HepG2 (cell line): ENCODE data around the gene ABCF1. TPM values are rescaled to one million over a fixed set of nuclear protein-coding genes. Genes with fewer than 3 reads are reported as not detected.

Experiments used
- EED ChIP-seq: sonication (generic); formaldehyde crosslinking; IDR thresholded peaks from 2 replicates; pipeline ENCODE4 v1.5.0; 2020; ENCODE audit warnings: mild to moderate bottlenecking, missing genetic modification reagents
- GABPB1 ChIP-seq: IDR thresholded peaks from 2 replicates; pipeline ENCODE4 v1.6.1; 2016; ENCODE audit warnings: mild to moderate bottlenecking, missing genetic modification reagents, moderate library complexity, missing compliant biosample characterization
- HDAC6 ChIP-seq: fragments of 200-600 bp; sonication (generic); IDR thresholded peaks from 2 replicates; pipeline ENCODE4 v1.7.0; 2017; ENCODE audit warnings: mild to moderate bottlenecking, antibody characterized with exemption, low read length, low read depth
- JDP2 ChIP-seq: sonication (generic); formaldehyde crosslinking; IDR thresholded peaks from 2 replicates; pipeline ENCODE4 v1.8.1; 2022; ENCODE audit warnings: missing genetic modification reagents, borderline replicate concordance
- JUN ChIP-seq: sonication (generic); formaldehyde crosslinking; IDR thresholded peaks from 2 replicates; pipeline ENCODE4 v1.4.0; 2020; ENCODE audit warnings: mild to moderate bottlenecking, missing genetic modification reagents
- KDM6A ChIP-seq: IDR thresholded peaks from 2 replicates; pipeline ENCODE4 v1.6.1; 2016; ENCODE audit warnings: low read depth
- MXD1 ChIP-seq: sonication (generic); formaldehyde crosslinking; IDR thresholded peaks from 2 replicates; pipeline ENCODE4 v1.4.0; 2020; ENCODE audit warnings: mild to moderate bottlenecking, missing genetic modification reagents
- REXO4 ChIP-seq: sonication (generic); formaldehyde crosslinking; IDR thresholded peaks from 2 replicates; pipeline ENCODE4 v1.8.0; 2022; ENCODE audit warnings: missing genetic modification reagents, mild to moderate bottlenecking, borderline replicate concordance
- SIN3A ChIP-seq: IDR thresholded peaks from 2 replicates; pipeline ENCODE4 v1.6.1; 2011; ENCODE audit warnings: low read depth, mild to moderate bottlenecking, control low read depth, low read length, borderline replicate concordance
- SOX5 ChIP-seq: IDR thresholded peaks from 2 replicates; pipeline ENCODE4 v1.6.1; 2016; ENCODE audit warnings: borderline replicate concordance
- SSRP1 ChIP-seq: IDR thresholded peaks from 2 replicates; pipeline ENCODE4 v1.6.1; 2016; ENCODE audit warnings: control low read depth
- SYNCRIP ChIP-seq: fragments of 200-400 bp; formaldehyde crosslinking; IDR thresholded peaks from 2 replicates; pipeline ENCODE4 v1.6.1; 2018; ENCODE audit warnings: mild to moderate bottlenecking, low read depth, low read length; ENCODE audit not compliant: insufficient read depth
- ZBTB37 ChIP-seq: sonication (generic); formaldehyde crosslinking; IDR thresholded peaks from 2 replicates; pipeline ENCODE4 v1.4.0; 2020; ENCODE audit warnings: mild to moderate bottlenecking, missing genetic modification reagents
- ZNF124 ChIP-seq: sonication (generic); formaldehyde crosslinking; IDR thresholded peaks from 2 replicates; pipeline ENCODE4 v1.4.0; 2020; ENCODE audit warnings: missing genetic modification reagents
- ZNF232 ChIP-seq: sonication (generic); formaldehyde crosslinking; IDR thresholded peaks from 2 replicates; pipeline ENCODE4 v1.4.0; 2020; ENCODE audit warnings: missing genetic modification reagents, borderline replicate concordance
- ZNF574 ChIP-seq: sonication (generic); formaldehyde crosslinking; IDR thresholded peaks from 2 replicates; pipeline ENCODE4 v1.4.0; 2020; ENCODE audit warnings: missing genetic modification reagents
- polyA plus RNA-seq, 8 experiments: library from polyadenylated mRNA; depleted of rRNA in 3 of 8; stranded (reverse) in 7 of 8; unstranded in 1 of 8; fragments of >200 nt; fragmentation: Illumina TruSeq in 4 of 8; extraction: Trizol in 4 of 8; gene quantifications; 2 replicates each; pipeline versions ENCODE4 v1.2.1 to v1.2.3, GENCODE V29; 2011 to 2016; ENCODE audit warnings: low read depth in 4 of 8, missing spikeins in 1 of 8, mixed read lengths in 1 of 8; ENCODE audit not compliant: insufficient read depth in 1 of 8
- total RNA-seq, 5 experiments: library from RNA; depleted of rRNA; stranded (reverse); fragments of >200 nt; fragmentation: Illumina TruSeq; extraction: Trizol; gene quantifications; 2 replicates each; pipeline ENCODE4 v1.2.3, GENCODE V29; 2016; ENCODE audit warnings: low read depth in 1 of 5
- TF ChIP-seq, protein P1 (sequence below): sonication (generic); formaldehyde crosslinking; IDR thresholded peaks from 2 replicates; pipeline ENCODE4 v1.4.0; 2020; ENCODE audit warnings: missing genetic modification reagents
- TF ChIP-seq, protein P2 (sequence below): sonication (generic); formaldehyde crosslinking; IDR thresholded peaks from 2 replicates; pipeline ENCODE4 v1.5.0; 2020; ENCODE audit warnings: mild to moderate bottlenecking, missing genetic modification reagents
- TF ChIP-seq, protein P3 (sequence below): IDR thresholded peaks from 2 replicates; pipeline ENCODE4 v1.6.1; 2016; ENCODE audit warnings: mild to moderate bottlenecking

Gene ABCF1
- total and polyA plus RNA-seq, 2 of the 13 experiments (the other 11 are each of a cell fraction or from before 2014, with no cell fraction given) = 25.4 to 98.9 TPM

- TF ChIP-seq, protein P1, sequence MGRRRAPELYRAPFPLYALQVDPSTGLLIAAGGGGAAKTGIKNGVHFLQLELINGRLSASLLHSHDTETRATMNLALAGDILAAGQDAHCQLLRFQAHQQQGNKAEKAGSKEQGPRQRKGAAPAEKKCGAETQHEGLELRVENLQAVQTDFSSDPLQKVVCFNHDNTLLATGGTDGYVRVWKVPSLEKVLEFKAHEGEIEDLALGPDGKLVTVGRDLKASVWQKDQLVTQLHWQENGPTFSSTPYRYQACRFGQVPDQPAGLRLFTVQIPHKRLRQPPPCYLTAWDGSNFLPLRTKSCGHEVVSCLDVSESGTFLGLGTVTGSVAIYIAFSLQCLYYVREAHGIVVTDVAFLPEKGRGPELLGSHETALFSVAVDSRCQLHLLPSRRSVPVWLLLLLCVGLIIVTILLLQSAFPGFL (CRISPR knock-in tag) = no peak
- peak; percentile 87 for TF ChIP-seq SIN3A
- TF ChIP-seq, protein P2, sequence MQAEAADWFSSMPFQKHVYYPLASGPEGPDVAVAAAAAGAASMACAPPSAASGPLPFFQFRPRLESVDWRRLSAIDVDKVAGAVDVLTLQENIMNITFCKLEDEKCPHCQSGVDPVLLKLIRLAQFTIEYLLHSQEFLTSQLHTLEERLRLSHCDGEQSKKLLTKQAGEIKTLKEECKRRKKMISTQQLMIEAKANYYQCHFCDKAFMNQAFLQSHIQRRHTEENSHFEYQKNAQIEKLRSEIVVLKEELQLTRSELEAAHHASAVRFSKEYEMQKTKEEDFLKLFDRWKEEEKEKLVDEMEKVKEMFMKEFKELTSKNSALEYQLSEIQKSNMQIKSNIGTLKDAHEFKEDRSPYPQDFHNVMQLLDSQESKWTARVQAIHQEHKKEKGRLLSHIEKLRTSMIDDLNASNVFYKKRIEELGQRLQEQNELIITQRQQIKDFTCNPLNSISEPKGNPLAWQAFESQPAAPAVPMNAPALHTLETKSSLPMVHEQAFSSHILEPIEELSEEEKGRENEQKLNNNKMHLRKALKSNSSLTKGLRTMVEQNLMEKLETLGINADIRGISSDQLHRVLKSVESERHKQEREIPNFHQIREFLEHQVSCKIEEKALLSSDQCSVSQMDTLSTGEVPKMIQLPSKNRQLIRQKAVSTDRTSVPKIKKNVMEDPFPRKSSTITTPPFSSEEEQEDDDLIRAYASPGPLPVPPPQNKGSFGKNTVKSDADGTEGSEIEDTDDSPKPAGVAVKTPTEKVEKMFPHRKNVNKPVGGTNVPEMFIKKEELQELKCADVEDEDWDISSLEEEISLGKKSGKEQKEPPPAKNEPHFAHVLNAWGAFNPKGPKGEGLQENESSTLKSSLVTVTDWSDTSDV (CRISPR knock-in tag) = 0 out of 2 replicates have a peak, but pooled peaks have one; percentile 28
- peak; percentile 96 for TF ChIP-seq ZNF574 (CRISPR knock-in tag)
- peak; percentile 64; the same call in 1 of the 2 replicates for TF ChIP-seq EED (CRISPR knock-in tag)
- peak; percentile 40; the same call in 1 of the 2 replicates for TF ChIP-seq SOX5 (CRISPR knock-in tag)
- no peak for TF ChIP-seq KDM6A (CRISPR knock-in tag)
- peak; percentile 80; the same call in 1 of the 2 replicates for TF ChIP-seq ZNF232 (CRISPR knock-in tag)
- no peak for TF ChIP-seq SYNCRIP
- peak; percentile 99 for TF ChIP-seq GABPB1
- no peak for TF ChIP-seq ZBTB37 (CRISPR knock-in tag)
- TF ChIP-seq SSRP1 = peak; percentile 95
- TF ChIP-seq, protein P3, sequence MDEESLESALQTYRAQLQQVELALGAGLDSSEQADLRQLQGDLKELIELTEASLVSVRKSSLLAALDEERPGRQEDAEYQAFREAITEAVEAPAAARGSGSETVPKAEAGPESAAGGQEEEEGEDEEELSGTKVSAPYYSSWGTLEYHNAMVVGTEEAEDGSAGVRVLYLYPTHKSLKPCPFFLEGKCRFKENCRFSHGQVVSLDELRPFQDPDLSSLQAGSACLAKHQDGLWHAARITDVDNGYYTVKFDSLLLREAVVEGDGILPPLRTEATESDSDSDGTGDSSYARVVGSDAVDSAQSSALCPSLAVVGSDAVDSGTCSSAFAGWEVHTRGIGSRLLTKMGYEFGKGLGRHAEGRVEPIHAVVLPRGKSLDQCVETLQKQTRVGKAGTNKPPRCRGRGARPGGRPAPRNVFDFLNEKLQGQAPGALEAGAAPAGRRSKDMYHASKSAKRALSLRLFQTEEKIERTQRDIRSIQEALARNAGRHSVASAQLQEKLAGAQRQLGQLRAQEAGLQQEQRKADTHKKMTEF (CRISPR knock-in tag) = peak; percentile 82
- peak; percentile 62 for TF ChIP-seq MXD1 (CRISPR knock-in tag)
- TF ChIP-seq ZNF124 (CRISPR knock-in tag) = no peak; the same call in 1 of the 2 replicates
- TF ChIP-seq HDAC6 = no peak
- TF ChIP-seq JDP2 (CRISPR knock-in tag) = no peak
- peak; percentile 42; the same call in 1 of the 2 replicates for TF ChIP-seq JUN
- no peak for TF ChIP-seq REXO4 (CRISPR knock-in tag)
Observed at GRCh38 chr6:30626484-30627366, 55.5 kb downstream of the ABCF1 start, which contains the start of gene ATAT1 (continued).
